Neural cell (in vitro differentiated cells): ENCODE data around the gene LRRC8B. TPM values are rescaled to one million over a fixed set of nuclear protein-coding genes. Genes with fewer than 3 reads are reported as not detected.

Experiments used
- H2AFZ ChIP-seq: fragments of 200-600, 300-800 bp; sonication (generic), shearing (Covaris generic); 2 replicates; pipeline ENCODE4 v1.6.0; 2014; ENCODE audit warnings: low read depth, mild to moderate bottlenecking, antibody characterized with exemption, low read length, moderate library complexity
- H3F3A ChIP-seq: fragments of 200-600 bp; shearing (Covaris generic); 2 replicates; pipeline ENCODE4 v1.6.1; 2016; ENCODE audit warnings: mild to moderate bottlenecking, moderate library complexity, mixed read lengths, antibody characterized with exemption, low read length; ENCODE audit not compliant: insufficient read depth, poor library complexity, severe bottlenecking
- H3K27ac ChIP-seq: fragments of 200-600, 300-800 bp; sonication (generic), shearing (Covaris generic); 2 replicates; pipeline ENCODE4 v1.5.1; 2014; ENCODE audit warnings: mild to moderate bottlenecking, low read length, moderate library complexity
- H3K27me3 ChIP-seq: fragments of 300-800, 200-600 bp; sonication (generic), shearing (Covaris generic); 2 replicates; pipeline ENCODE4 v1.6.0; 2014; ENCODE audit warnings: mild to moderate bottlenecking, low read depth, low read length, moderate library complexity; ENCODE audit not compliant: insufficient read depth
- H3K36me3 ChIP-seq: fragments of 300-800, 200-600 bp; sonication (generic), shearing (Covaris generic); 2 replicates; pipeline ENCODE4 v1.5.1; 2014; ENCODE audit warnings: mild to moderate bottlenecking, antibody characterized with exemption, low read length, moderate library complexity; ENCODE audit not compliant: insufficient read depth
- H3K4me2 ChIP-seq: fragments of 300-800, 200-600 bp; sonication (generic), shearing (Covaris generic); 2 replicates; pipeline ENCODE4 v1.6.0; 2014; ENCODE audit warnings: mild to moderate bottlenecking, low read length
- H3K4me3 ChIP-seq: fragments of 300-800, 200-600 bp; sonication (generic), shearing (Covaris generic); 2 replicates; pipeline ENCODE4 v1.5.1; 2014; ENCODE audit warnings: mild to moderate bottlenecking, low read length, moderate library complexity
- H3K79me2 ChIP-seq: fragments of 200-600 bp; shearing (Covaris generic); replicated peaks from 2 replicates; pipeline ENCODE4 v1.6.0; 2014; ENCODE audit warnings: mild to moderate bottlenecking, low read length, moderate library complexity; ENCODE audit not compliant: insufficient read depth
- H3K9ac ChIP-seq: fragments of 300-800, 200-600 bp; sonication (generic), shearing (Covaris generic); 2 replicates; pipeline ENCODE4 v1.6.1; 2016; ENCODE audit warnings: mild to moderate bottlenecking, low read length, mixed read lengths
- H3K9me2 ChIP-seq: fragments of 200-600 bp; shearing (Covaris generic); 2 replicates; pipeline ENCODE4 v1.6.1; 2016; ENCODE audit warnings: mild to moderate bottlenecking, low read length, mixed read lengths; ENCODE audit not compliant: insufficient read depth
- H3K9me3 ChIP-seq: fragments of 200-600, 300-800 bp; sonication (generic), shearing (Covaris generic); 2 replicates; pipeline ENCODE4 v1.6.1; 2016; ENCODE audit warnings: mild to moderate bottlenecking, mixed run types, low read length, moderate library complexity, mixed read lengths
- H4K20me1 ChIP-seq: fragments of 200-600 bp; shearing (Covaris generic); 2 replicates; pipeline ENCODE4 v1.6.1; 2016; ENCODE audit warnings: mild to moderate bottlenecking, mixed run types; ENCODE audit not compliant: insufficient read depth
- CTCF ChIP-seq: fragments of 450-650 bp; IDR thresholded peaks from 2 replicates; pipeline ENCODE4 v1.5.1; 2014; ENCODE audit warnings: antibody characterized with exemption, mild to moderate bottlenecking, moderate library complexity; ENCODE audit not compliant: poor library complexity, severe bottlenecking
- EP300 ChIP-seq: fragments of 450-650 bp; conservative IDR thresholded peaks from 2 replicates; pipeline ENCODE4 v1.6.1; 2014; ENCODE audit warnings: antibody characterized with exemption, mild to moderate bottlenecking, moderate library complexity; ENCODE audit not compliant: poor library complexity, severe bottlenecking
- EZH2 ChIP-seq: fragments of 200-600, 300-800 bp; shearing (Covaris generic), sonication (generic); IDR thresholded peaks from 2 replicates; pipeline ENCODE4 v1.6.1; 2014; ENCODE audit warnings: antibody characterized with exemption, low read length, borderline replicate concordance, mild to moderate bottlenecking; ENCODE audit not compliant: insufficient read depth, poor library complexity, severe bottlenecking
- MXI1 ChIP-seq: fragments of 450-650 bp; conservative IDR thresholded peaks from 2 replicates; pipeline ENCODE4 v1.6.1; 2014; ENCODE audit warnings: antibody characterized with exemption, mild to moderate bottlenecking; ENCODE audit not compliant: poor library complexity, severe bottlenecking
- POLR2AphosphoS5 ChIP-seq: IDR thresholded peaks from 2 replicates; pipeline ENCODE4 v1.6.1; 2012
- RAD21 ChIP-seq: fragments of 450-650 bp; conservative IDR thresholded peaks from 2 replicates; pipeline ENCODE4 v1.6.1; 2014; ENCODE audit warnings: antibody characterized with exemption, mild to moderate bottlenecking, moderate library complexity
- SMC3 ChIP-seq: fragments of 450-650 bp; conservative IDR thresholded peaks from 2 replicates; pipeline ENCODE4 v1.6.1; 2014; ENCODE audit warnings: antibody characterized with exemption, mild to moderate bottlenecking, moderate library complexity; ENCODE audit not compliant: poor library complexity
- TAF1 ChIP-seq: IDR thresholded peaks from 2 replicates; pipeline ENCODE4 v1.6.1; 2012; ENCODE audit warnings: low read depth
- polyA plus RNA-seq: library from polyadenylated mRNA; depleted of rRNA; stranded (reverse); fragments of >200 nt; gene quantifications from 2 replicates; pipeline ENCODE4 v1.2.3, GENCODE V29; 2014
- TF ChIP-seq, protein P1 (sequence below): IDR thresholded peaks from 2 replicates; pipeline ENCODE4 v1.6.1; 2012; ENCODE audit warnings: borderline replicate concordance

Gene LRRC8B
- polyA plus RNA-seq, 1 donor from 2014 or later, result 15.9 TPM

GRCh38 chr1:89581859-89582258 is 57.2 kb downstream of the LRRC8B start:
- Histone ChIP-seq H3K9me3 (no peaks in the 10 kb centered on the region), H3K9me2 (no peaks in the 10 kb centered on the region), H3K9ac (no peak overlapping the region), H3K79me2 (no peaks in the 10 kb centered on the region), H2AFZ (no peak overlapping the region), H4K20me1 (no peaks in the 10 kb centered on the region), H3K36me3 (peaks cover 12% of the 10 kb centered on the region), H3F3A (no peaks in the 10 kb centered on the region), H3K27me3 (no peaks in the 10 kb centered on the region), H3K27ac (no peak overlapping the region), H3K4me3 (no peak overlapping the region), H3K4me2 (no peak overlapping the region)
- TF ChIP-seq, protein P1, sequence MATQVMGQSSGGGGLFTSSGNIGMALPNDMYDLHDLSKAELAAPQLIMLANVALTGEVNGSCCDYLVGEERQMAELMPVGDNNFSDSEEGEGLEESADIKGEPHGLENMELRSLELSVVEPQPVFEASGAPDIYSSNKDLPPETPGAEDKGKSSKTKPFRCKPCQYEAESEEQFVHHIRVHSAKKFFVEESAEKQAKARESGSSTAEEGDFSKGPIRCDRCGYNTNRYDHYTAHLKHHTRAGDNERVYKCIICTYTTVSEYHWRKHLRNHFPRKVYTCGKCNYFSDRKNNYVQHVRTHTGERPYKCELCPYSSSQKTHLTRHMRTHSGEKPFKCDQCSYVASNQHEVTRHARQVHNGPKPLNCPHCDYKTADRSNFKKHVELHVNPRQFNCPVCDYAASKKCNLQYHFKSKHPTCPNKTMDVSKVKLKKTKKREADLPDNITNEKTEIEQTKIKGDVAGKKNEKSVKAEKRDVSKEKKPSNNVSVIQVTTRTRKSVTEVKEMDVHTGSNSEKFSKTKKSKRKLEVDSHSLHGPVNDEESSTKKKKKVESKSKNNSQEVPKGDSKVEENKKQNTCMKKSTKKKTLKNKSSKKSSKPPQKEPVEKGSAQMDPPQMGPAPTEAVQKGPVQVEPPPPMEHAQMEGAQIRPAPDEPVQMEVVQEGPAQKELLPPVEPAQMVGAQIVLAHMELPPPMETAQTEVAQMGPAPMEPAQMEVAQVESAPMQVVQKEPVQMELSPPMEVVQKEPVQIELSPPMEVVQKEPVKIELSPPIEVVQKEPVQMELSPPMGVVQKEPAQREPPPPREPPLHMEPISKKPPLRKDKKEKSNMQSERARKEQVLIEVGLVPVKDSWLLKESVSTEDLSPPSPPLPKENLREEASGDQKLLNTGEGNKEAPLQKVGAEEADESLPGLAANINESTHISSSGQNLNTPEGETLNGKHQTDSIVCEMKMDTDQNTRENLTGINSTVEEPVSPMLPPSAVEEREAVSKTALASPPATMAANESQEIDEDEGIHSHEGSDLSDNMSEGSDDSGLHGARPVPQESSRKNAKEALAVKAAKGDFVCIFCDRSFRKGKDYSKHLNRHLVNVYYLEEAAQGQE, result no peak
- TF ChIP-seq CTCF (no peak), SMC3 (no peak), EZH2 (no peak), TAF1 (no peak), POLR2AphosphoS5 (no peak), EP300 (no peak)

GRCh38 chr1:89582571-89582970 is 57.9 kb downstream of the LRRC8B start:
- H4K20me1 ChIP-seq, result no peaks in the 10 kb centered on the region
- no peak overlapping the region for H3K9ac ChIP-seq
- no peak overlapping the region for H3K4me3 ChIP-seq
- H2AFZ ChIP-seq, result no peak overlapping the region
- no peak overlapping the region for H3K27ac ChIP-seq
- no peaks in the 10 kb centered on the region for H3K9me2 ChIP-seq
- no peaks in the 10 kb centered on the region for H3K79me2 ChIP-seq
- H3K27me3 ChIP-seq, result no peaks in the 10 kb centered on the region
- peaks cover 12% of the 10 kb centered on the region for H3K36me3 ChIP-seq
- no peak overlapping the region for H3K4me2 ChIP-seq
- H3K9me3 ChIP-seq, result no peaks in the 10 kb centered on the region
- TF ChIP-seq MXI1 (no peak), EP300 (no peak), RAD21 (no peak), SMC3 (no peak), CTCF (no peak), EZH2 (no peak)
- TF ChIP-seq, protein P1, result no peak
- H3F3A ChIP-seq, result no peaks in the 10 kb centered on the region
